Measurements from ENCODE around the gene MAPKAPK5. TPM values are rescaled to one million over a fixed set of nuclear protein-coding genes. Genes with fewer than 3 reads are reported as not detected.

The MAPKAPK5 gene
- total and polyA plus RNA-seq, 2 experiments from 2014 or later, result 41.5 to 77.0 TPM

- TF ChIP-seq, protein P1, sequence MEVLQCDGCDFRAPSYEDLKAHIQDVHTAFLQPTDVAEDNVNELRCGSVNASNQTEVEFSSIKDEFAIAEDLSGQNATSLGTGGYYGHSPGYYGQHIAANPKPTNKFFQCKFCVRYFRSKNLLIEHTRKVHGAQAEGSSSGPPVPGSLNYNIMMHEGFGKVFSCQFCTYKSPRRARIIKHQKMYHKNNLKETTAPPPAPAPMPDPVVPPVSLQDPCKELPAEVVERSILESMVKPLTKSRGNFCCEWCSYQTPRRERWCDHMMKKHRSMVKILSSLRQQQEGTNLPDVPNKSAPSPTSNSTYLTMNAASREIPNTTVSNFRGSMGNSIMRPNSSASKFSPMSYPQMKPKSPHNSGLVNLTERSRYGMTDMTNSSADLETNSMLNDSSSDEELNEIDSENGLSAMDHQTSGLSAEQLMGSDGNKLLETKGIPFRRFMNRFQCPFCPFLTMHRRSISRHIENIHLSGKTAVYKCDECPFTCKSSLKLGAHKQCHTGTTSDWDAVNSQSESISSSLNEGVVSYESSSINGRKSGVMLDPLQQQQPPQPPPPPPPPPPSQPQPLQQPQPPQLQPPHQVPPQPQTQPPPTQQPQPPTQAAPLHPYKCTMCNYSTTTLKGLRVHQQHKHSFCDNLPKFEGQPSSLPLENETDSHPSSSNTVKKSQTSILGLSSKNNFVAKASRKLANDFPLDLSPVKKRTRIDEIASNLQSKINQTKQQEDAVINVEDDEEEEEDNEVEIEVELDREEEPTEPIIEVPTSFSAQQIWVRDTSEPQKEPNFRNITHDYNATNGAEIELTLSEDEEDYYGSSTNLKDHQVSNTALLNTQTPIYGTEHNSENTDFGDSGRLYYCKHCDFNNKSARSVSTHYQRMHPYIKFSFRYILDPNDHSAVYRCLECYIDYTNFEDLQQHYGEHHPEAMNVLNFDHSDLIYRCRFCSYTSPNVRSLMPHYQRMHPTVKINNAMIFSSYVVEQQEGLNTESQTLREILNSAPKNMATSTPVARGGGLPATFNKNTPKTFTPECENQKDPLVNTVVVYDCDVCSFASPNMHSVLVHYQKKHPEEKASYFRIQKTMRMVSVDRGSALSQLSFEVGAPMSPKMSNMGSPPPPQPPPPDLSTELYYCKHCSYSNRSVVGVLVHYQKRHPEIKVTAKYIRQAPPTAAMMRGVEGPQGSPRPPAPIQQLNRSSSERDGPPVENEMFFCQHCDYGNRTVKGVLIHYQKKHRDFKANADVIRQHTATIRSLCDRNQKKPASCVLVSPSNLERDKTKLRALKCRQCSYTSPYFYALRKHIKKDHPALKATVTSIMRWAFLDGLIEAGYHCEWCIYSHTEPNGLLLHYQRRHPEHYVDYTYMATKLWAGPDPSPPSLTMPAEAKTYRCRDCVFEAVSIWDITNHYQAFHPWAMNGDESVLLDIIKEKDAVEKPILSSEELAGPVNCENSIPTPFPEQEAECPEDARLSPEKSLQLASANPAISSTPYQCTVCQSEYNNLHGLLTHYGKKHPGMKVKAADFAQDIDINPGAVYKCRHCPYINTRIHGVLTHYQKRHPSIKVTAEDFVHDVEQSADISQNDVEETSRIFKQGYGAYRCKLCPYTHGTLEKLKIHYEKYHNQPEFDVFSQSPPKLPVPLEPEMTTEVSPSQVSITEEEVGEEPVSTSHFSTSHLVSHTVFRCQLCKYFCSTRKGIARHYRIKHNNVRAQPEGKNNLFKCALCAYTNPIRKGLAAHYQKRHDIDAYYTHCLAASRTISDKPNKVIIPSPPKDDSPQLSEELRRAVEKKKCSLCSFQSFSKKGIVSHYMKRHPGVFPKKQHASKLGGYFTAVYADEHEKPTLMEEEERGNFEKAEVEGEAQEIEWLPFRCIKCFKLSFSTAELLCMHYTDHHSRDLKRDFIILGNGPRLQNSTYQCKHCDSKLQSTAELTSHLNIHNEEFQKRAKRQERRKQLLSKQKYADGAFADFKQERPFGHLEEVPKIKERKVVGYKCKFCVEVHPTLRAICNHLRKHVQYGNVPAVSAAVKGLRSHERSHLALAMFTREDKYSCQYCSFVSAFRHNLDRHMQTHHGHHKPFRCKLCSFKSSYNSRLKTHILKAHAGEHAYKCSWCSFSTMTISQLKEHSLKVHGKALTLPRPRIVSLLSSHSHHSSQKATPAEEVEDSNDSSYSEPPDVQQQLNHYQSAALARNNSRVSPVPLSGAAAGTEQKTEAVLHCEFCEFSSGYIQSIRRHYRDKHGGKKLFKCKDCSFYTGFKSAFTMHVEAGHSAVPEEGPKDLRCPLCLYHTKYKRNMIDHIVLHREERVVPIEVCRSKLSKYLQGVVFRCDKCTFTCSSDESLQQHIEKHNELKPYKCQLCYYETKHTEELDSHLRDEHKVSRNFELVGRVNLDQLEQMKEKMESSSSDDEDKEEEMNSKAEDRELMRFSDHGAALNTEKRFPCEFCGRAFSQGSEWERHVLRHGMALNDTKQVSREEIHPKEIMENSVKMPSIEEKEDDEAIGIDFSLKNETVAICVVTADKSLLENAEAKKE (CRISPR knock-in tag; IDR thresholded peaks at IDR 0.05), result no peak
Observed at GRCh38 chr12:111826316-111826715, 15.7 kb upstream of the MAPKAPK5 start (continued).

GRCh38 chr12:111826992-111827391 is 15.0 kb upstream of the MAPKAPK5 start:
- no peak for ATAC-seq
- peaks cover 6% of the 10 kb centered on the region for H3K27me3 Mint-ChIP-seq (ENCODE audit: insufficient read depth, low read depth, poor library complexity)
- TF ChIP-seq REST (IDR thresholded peaks at IDR 0.05; ENCODE audit: unreplicated experiment) (no peak), ZNF331 (CRISPR knock-in tag; IDR thresholded peaks at IDR 0.05; ENCODE audit: low read depth) (no peak), CREB1 (CRISPR knock-in tag; IDR thresholded peaks at IDR 0.05; ENCODE audit: low read depth) (no peak), JUNB (IDR thresholded peaks at IDR 0.05; ENCODE audit: unreplicated experiment) (no peak), EZH2 (IDR thresholded peaks at IDR 0.05; ENCODE audit: low read depth, unreplicated experiment) (no peak), ZNF114 (CRISPR knock-in tag; IDR thresholded peaks at IDR 0.05) (no peak), NANOG (IDR thresholded peaks at IDR 0.05; ENCODE audit: borderline replicate concordance) (no peak)
- TF ChIP-seq, protein P2, sequence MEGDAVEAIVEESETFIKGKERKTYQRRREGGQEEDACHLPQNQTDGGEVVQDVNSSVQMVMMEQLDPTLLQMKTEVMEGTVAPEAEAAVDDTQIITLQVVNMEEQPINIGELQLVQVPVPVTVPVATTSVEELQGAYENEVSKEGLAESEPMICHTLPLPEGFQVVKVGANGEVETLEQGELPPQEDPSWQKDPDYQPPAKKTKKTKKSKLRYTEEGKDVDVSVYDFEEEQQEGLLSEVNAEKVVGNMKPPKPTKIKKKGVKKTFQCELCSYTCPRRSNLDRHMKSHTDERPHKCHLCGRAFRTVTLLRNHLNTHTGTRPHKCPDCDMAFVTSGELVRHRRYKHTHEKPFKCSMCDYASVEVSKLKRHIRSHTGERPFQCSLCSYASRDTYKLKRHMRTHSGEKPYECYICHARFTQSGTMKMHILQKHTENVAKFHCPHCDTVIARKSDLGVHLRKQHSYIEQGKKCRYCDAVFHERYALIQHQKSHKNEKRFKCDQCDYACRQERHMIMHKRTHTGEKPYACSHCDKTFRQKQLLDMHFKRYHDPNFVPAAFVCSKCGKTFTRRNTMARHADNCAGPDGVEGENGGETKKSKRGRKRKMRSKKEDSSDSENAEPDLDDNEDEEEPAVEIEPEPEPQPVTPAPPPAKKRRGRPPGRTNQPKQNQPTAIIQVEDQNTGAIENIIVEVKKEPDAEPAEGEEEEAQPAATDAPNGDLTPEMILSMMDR (conservative IDR thresholded peaks at IDR 0.05; ENCODE audit: low read depth in 2 of 2), result no peak

More at GRCh38 chr12:111826992-111827391, 15.0 kb upstream of the MAPKAPK5 start:
- Mint-ChIP-seq H3K4me1 (peaks cover 14% of the 10 kb centered on the region), H3K9me3 (peaks cover 4% of the 10 kb centered on the region; the same call in 2 of the 3 replicates), H3K36me3 (ENCODE audit: low read depth) (no peaks in the 10 kb centered on the region), H3K27ac (0 out of 2 replicates have a peak overlapping the region, but pooled peaks have one; percentile 31), H3K4me3 (no peak overlapping the region)
- Histone ChIP-seq H3K9me2 (ENCODE audit: insufficient read depth) (no peaks in the 10 kb centered on the region), H3K27me3 (ENCODE audit: insufficient read depth) (no peaks in the 10 kb centered on the region), H3K27ac (ENCODE audit: low read depth) (no peak overlapping the region), H3F3A (replicated peaks; ENCODE audit: low read depth) (no peaks in the 10 kb centered on the region), H3K36me3 (ENCODE audit: insufficient read depth) (no peaks in the 10 kb centered on the region), H3K4me1 (ENCODE audit: insufficient read depth) (no peaks in the 10 kb centered on the region; the same call in 1 of the 2 replicates), H3K4me2 (no peak overlapping the region), H4K20me1 (replicated peaks; ENCODE audit: insufficient read depth) (no peaks in the 10 kb centered on the region), H3K79me2 (replicated peaks; ENCODE audit: insufficient read depth) (no peaks in the 10 kb centered on the region), H3K4me3 (no peak overlapping the region), H2AFZ (no peak overlapping the region)
- no peak for DNase-seq (ENCODE audit: low spot score)
